ENCODE results near the gene ORAI3.
A peak's percentile ranks its signal among the peaks of the same experiment; 100 is the strongest.

DNA sequence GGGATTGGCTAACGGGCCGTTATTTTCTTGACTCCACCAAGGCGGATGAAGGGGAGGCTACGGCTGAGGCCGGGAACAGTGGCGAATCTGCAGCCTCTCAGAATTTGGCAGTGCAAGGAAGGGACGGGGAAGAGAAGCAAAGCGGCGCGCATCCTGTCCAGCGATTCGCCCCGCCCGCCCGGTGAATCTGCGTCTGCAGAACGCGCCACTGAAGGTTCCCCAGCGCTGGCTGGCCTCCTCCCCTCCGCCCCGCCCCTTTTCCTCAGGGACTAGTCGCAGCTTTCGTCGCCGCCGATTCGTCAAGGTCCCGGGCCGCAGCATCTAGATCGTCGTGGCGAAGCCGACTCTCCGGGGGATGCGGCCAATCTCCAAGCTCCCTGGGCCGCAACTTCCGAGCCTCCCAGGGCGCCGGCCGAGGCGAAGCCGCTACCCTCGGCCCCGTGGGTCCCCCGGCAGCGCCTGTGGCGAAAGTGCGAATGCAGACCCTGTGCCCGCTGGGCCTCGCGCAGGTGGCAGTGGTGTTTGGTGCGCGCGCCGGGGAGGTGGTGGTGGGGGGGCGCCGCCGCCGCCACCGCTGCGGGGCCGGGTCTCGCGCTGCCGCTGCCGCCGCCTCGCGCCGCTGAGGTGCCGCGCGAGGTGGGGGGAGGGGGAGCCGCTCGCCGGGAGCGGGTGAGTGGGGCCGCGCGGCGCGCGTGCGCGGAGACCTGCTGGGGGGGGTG lies 8.7 kb downstream of the ORAI3 start, which contains the start of gene SETD1A:
- TF ChIP-seq, protein P1, sequence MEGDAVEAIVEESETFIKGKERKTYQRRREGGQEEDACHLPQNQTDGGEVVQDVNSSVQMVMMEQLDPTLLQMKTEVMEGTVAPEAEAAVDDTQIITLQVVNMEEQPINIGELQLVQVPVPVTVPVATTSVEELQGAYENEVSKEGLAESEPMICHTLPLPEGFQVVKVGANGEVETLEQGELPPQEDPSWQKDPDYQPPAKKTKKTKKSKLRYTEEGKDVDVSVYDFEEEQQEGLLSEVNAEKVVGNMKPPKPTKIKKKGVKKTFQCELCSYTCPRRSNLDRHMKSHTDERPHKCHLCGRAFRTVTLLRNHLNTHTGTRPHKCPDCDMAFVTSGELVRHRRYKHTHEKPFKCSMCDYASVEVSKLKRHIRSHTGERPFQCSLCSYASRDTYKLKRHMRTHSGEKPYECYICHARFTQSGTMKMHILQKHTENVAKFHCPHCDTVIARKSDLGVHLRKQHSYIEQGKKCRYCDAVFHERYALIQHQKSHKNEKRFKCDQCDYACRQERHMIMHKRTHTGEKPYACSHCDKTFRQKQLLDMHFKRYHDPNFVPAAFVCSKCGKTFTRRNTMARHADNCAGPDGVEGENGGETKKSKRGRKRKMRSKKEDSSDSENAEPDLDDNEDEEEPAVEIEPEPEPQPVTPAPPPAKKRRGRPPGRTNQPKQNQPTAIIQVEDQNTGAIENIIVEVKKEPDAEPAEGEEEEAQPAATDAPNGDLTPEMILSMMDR (IDR thresholded peaks at IDR 0.05), result peak in 2 of 6 experiments; percentile 1 to 3
- peak in 1 of 2 donors; percentile 58 for TF ChIP-seq POLR2A (IDR thresholded peaks at IDR 0.05)

All from thyroid gland (tissue), 4 donors.